ENCODE data around the gene CAVIN2. TPM values are rescaled to one million over a fixed set of nuclear protein-coding genes. Genes with fewer than 3 reads are reported as not detected.

The CAVIN2 gene, protein sequence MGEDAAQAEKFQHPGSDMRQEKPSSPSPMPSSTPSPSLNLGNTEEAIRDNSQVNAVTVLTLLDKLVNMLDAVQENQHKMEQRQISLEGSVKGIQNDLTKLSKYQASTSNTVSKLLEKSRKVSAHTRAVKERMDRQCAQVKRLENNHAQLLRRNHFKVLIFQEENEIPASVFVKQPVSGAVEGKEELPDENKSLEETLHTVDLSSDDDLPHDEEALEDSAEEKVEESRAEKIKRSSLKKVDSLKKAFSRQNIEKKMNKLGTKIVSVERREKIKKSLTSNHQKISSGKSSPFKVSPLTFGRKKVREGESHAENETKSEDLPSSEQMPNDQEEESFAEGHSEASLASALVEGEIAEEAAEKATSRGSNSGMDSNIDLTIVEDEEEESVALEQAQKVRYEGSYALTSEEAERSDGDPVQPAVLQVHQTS
- 1.5 and 1.7 TPM in 2 replicates for polyA plus RNA-seq (2012; rRNA removed)
- 1.4 and 1.7 TPM in 2 replicates for polyA plus RNA-seq (2012; cell fraction: cytosol; rRNA removed)
- 1.2 and 1.5 TPM in 2 replicates for polyA plus RNA-seq (2012; cell fraction: nucleus; rRNA removed)

DNA sequence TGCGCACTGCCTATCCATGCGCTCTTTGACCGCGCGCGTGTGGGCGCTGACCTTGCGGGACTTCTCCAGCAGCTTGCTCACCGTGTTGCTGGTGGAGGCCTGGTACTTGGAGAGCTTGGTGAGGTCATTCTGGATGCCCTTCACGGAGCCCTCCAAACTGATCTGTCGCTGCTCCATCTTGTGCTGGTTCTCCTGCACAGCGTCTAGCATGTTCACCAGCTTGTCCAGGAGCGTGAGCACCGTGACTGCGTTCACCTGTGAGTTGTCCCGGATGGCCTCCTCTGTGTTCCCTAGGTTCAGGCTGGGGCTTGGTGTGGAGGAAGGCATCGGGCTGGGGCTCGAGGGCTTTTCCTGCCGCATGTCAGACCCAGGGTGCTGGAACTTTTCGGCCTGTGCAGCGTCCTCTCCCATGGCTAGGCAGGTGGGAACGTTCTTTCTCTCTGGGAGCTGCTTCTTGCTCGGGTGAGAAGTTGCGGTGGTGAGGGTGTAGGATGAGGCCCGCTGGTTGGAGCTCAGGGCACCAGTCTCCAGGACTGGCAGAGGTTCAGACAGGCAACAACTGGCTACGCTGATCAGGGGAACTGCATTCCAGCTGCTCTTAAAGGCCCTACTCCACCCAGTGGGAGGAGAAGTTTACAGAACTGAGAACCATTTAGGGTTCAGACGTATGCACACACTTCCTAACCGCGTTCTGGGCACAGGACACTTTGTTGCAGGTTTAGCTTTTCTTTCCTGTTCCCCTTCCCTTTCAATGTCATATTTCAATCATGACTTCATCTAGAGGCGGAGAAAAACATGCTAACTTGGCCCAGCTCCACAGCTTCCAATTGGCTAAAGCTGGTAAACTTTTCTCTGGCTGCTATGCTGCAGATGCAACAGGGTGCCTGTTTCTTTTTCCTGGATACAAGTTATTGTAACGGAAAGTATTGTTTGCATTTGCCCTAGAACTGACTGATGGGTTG, at the start of gene CAVIN2:
Gene CAVIN2, minus strand, starts transcription at position 574 of the 962 bp plus-strand sequence. Its CDS starts 163 bp downstream, at position 411.
- DNase-seq = no peak
- peak within 1 kb of the TSS; percentile 14; the same call in 1 of the 2 replicates for H3K4me2 ChIP-seq

DNA sequence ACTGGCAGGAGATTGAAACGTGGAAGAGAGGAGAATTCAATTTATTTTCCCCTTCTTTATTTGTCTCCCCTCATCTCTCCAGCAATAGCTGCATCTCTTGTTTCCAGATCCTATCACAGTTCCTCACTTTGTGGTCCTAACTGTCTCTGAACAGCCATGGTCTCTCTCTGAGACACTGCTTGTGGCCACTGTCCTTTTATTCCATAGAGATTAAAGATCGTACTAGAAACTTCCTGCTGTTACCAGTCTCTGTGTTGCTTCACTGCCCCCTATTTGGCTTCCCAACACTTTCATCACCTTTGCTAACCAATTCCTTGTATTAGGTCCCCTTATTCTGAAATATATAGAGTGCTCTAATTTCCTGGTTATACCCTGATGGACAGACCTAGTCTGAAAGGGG, 48.9 kb upstream of the CAVIN2 start:
- Histone ChIP-seq H3K36me3 (replicated peaks in 1 of 2; ENCODE audit: control insufficient read depth in 1 of 2, insufficient read depth in 2 of 2, low read length in 1 of 2) (peaks cover 0 to 7% of the 10 kb centered on the region in 2 experiments), H3K4me1 (ENCODE audit: control insufficient read depth in 1 of 2, insufficient read depth in 2 of 2, low read depth in 1 of 2, low read length in 1 of 2) (peaks cover 0 to 32% of the 10 kb centered on the region in 2 experiments; a peak in 3 of 4 replicates), H3K4me3 (ENCODE audit: low read depth in 2 of 2, low read length in 1 of 2) (no peak overlapping the region), H3K9ac (no peak overlapping the region), H3K4me2 (no peak overlapping the region), H3K9me2 (no peaks in the 10 kb centered on the region), H2AFZ (ENCODE audit: low read depth) (peak overlapping the region; percentile 24; the same call in 1 of the 2 replicates), H4K20me1 (ENCODE audit: insufficient read depth) (no peaks in the 10 kb centered on the region), H3K27me3 (ENCODE audit: insufficient read depth) (no peaks in the 10 kb centered on the region), H3F3A (replicated peaks; ENCODE audit: insufficient read depth) (peaks cover 40% of the 10 kb centered on the region), H3K27ac (ENCODE audit: low read depth in 2 of 2, low read length in 1 of 2) (peak overlapping the region in 1 of 2 experiments; percentile 83; a peak in 3 of 4 replicates), H3K79me2 (ENCODE audit: insufficient read depth) (no peaks in the 10 kb centered on the region), H3K9me3 (peaks cover 6% of the 10 kb centered on the region; the same call in 1 of the 2 replicates)
- POLR2A ChIA-PET = no interaction called here
- CTCF ChIA-PET = no interaction called here
- 60% methylated on average over 2 of the region's 2 CpGs for WGBS (ENCODE audit: low lambda C conversion rate)
- DNase-seq = no peak
- TF ChIP-seq RXRA (IDR thresholded peaks at IDR 0.05; ENCODE audit: borderline replicate concordance, low read depth) (no peak), GATA2 (CRISPR knock-in tag; IDR thresholded peaks at IDR 0.05) (no peak), YY1 (IDR thresholded peaks at IDR 0.05; ENCODE audit: low read depth) (no peak), POLR2AphosphoS5 (IDR thresholded peaks at IDR 0.05; ENCODE audit: low read depth, low read length) (no peak), TCF12 (IDR thresholded peaks at IDR 0.05) (no peak), ELF1 (IDR thresholded peaks at IDR 0.05) (no peak), SMC3 (IDR thresholded peaks at IDR 0.05; ENCODE audit: low read depth, low read length) (no peak), TAF1 (IDR thresholded peaks at IDR 0.05; ENCODE audit: borderline replicate concordance, low read depth, low read length) (no peak)
- TF ChIP-seq, protein P1, sequence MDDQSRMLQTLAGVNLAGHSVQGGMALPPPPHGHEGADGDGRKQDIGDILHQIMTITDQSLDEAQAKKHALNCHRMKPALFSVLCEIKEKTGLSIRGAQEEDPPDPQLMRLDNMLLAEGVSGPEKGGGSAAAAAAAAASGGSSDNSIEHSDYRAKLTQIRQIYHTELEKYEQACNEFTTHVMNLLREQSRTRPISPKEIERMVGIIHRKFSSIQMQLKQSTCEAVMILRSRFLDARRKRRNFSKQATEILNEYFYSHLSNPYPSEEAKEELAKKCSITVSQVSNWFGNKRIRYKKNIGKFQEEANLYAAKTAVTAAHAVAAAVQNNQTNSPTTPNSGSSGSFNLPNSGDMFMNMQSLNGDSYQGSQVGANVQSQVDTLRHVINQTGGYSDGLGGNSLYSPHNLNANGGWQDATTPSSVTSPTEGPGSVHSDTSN (IDR thresholded peaks at IDR 0.05) = no peak

More for the DNA sequence above, at the start of gene CAVIN2:
- no peaks in the 10 kb centered on the region for H3K79me2 ChIP-seq (ENCODE audit: insufficient read depth)
- H3K27me3 ChIP-seq (ENCODE audit: insufficient read depth) = no peaks in the 10 kb centered on the region
- POLR2A ChIA-PET = no interaction called here
- H4K20me1 ChIP-seq (ENCODE audit: insufficient read depth) = no peaks in the 10 kb centered on the region
- H3K27ac ChIP-seq (ENCODE audit: low read depth in 2 of 2, low read length in 1 of 2) = peak within 1 kb of the TSS; percentile 8 to 65; a peak in 2 of 4 replicates
- H3K4me1 ChIP-seq (ENCODE audit: control insufficient read depth in 1 of 2, insufficient read depth in 2 of 2, low read depth in 1 of 2, low read length in 1 of 2) = peaks cover 10 to 26% of the 10 kb centered on the region in 2 experiments
- CTCF ChIA-PET = interaction anchor here (1.6 kb wide), 1 partner anchor 316 kb away, joined by 5 read pairs; no protein-coding TSS in a partner anchor
- H3K36me3 ChIP-seq (replicated peaks in 1 of 2; ENCODE audit: control insufficient read depth in 1 of 2, insufficient read depth in 2 of 2, low read length in 1 of 2) = no peaks in the 10 kb centered on the region
- WGBS (ENCODE audit: low lambda C conversion rate) = 75% methylated on average over 23 of the region's 31 CpGs
- no peak within 1 kb of the TSS for H3K9ac ChIP-seq
- TF ChIP-seq, protein P2, sequence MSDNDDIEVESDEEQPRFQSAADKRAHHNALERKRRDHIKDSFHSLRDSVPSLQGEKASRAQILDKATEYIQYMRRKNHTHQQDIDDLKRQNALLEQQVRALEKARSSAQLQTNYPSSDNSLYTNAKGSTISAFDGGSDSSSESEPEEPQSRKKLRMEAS (IDR thresholded peaks at IDR 0.05; ENCODE audit: low read depth) = no peak
- peak; percentile 73; the same call in 1 of the 2 replicates for TF ChIP-seq TCF12 (IDR thresholded peaks at IDR 0.05)
- TF ChIP-seq SIN3A (IDR thresholded peaks at IDR 0.05; ENCODE audit: borderline replicate concordance, low read depth, low read length) = peak; percentile 28; the same call in 1 of the 2 replicates
- TF ChIP-seq, protein P1 (IDR thresholded peaks at IDR 0.05) = peak; percentile 30
- no peak for TF ChIP-seq GABPA (IDR thresholded peaks at IDR 0.05; ENCODE audit: low read depth)
- TF ChIP-seq NFIC (IDR thresholded peaks at IDR 0.05; ENCODE audit: borderline replicate concordance) = no peak; the same call in 1 of the 2 replicates
- H3F3A ChIP-seq (replicated peaks; ENCODE audit: insufficient read depth) = no peaks in the 10 kb centered on the region
- no peaks in the 10 kb centered on the region for H3K9me2 ChIP-seq
- H3K4me3 ChIP-seq (ENCODE audit: low read depth in 2 of 2, low read length in 1 of 2) = peak within 1 kb of the TSS in 1 of 2 experiments; percentile 14; a peak in 1 of 4 replicates
- no peaks in the 10 kb centered on the region for H3K9me3 ChIP-seq
- H2AFZ ChIP-seq (ENCODE audit: low read depth) = peak within 1 kb of the TSS; percentile 5; the same call in 1 of the 2 replicates

Data from SK-N-SH (cell line).